Cardiac muscle cell (in vitro differentiated cells and primary cell): ENCODE data around the gene TNFRSF25. TPM values are rescaled to one million over a fixed set of nuclear protein-coding genes. Genes with fewer than 3 reads are reported as not detected.
A peak's percentile ranks its signal among the peaks of the same experiment; 100 is the strongest.

Source experiments
- DNase-seq, 2 donors: peaks; one replicate each; pipeline versions ENCODE4 v3.0.0 to v3.0.0-alpha.2; 2010 to 2017; ENCODE audit warnings: low read depth in 1 of 2, low spot score in 1 of 2
- H3K27ac ChIP-seq: fragments of 200-600 bp; sonication (generic); 2 replicates; pipeline ENCODE4 v1.5.1; 2016
- H3K27me3 ChIP-seq: fragments of 200-600 bp; sonication (generic); 2 replicates; pipeline ENCODE4 v1.6.0; 2016; ENCODE audit warnings: control low read depth
- H3K36me3 ChIP-seq: fragments of 200-600 bp; sonication (generic); 2 replicates; pipeline ENCODE4 v1.5.1; 2016; ENCODE audit warnings: control low read depth
- H3K4me1 ChIP-seq: fragments of 200-600 bp; sonication (generic); 2 replicates; pipeline ENCODE4 v1.8.1; 2017; ENCODE audit warnings: low read depth, mild to moderate bottlenecking, mixed run types
- H3K4me3 ChIP-seq: fragments of 200-600 bp; sonication (generic); 2 replicates; pipeline ENCODE4 v1.5.1; 2016; ENCODE audit warnings: mild to moderate bottlenecking
- H3K9me3 ChIP-seq: fragments of 200-600 bp; sonication (generic); 2 replicates; pipeline ENCODE4 v1.5.1; 2017; ENCODE audit warnings: low read depth, mild to moderate bottlenecking, control low read depth
- polyA plus RNA-seq: library from polyadenylated mRNA; unstranded; fragments of >200 nt; fragmentation: Nextera tagmentation; extraction: Ambion mirVana; gene quantifications from 2 replicates; pipeline ENCODE4 v1.2.1, GENCODE V29; 2016
- total RNA-seq: library from RNA; depleted of rRNA; stranded (reverse); fragments of >200 nt; gene quantifications from 2 replicates; pipeline ENCODE4 v1.2.3, GENCODE V29; 2016
- TF ChIP-seq, protein P1 (sequence below): IDR thresholded peaks from 2 replicates; pipeline ENCODE4 v1.5.1; 2012; ENCODE audit warnings: low read depth, mild to moderate bottlenecking, low read length

TNFRSF25 gene
- total and polyA plus RNA-seq, 2 experiments from 2014 or later, result 11.8 to 31.4 TPM

DNA sequence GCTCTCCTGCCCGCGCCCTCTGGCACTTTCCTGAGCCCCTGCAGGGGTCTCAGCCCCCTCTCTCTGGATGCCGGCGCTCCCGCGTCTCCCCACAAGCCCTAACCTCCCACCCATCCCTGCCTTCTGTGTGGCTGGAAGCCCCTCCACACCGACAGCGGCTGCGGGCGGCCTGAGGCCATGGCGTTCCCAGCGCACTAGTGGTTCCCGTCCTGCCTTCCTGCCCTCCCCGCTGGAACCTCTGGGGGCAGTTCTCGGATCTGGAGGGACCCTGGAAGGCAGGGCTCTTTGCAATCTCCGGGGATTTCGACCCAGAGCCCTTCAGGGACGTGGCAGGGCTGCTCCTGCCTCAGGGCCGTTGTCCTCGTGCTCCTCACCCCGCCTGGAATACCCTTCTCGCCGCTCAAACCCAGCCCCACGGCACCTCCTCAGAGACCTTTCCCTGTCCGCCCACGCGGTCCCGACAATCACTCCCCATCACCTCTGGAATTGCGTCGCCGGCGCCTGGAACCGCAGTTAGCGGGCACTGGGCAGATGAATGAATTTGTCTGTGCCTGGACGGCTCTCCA, 41.9 kb downstream of the TNFRSF25 start:
- Histone ChIP-seq H3K36me3 (no peaks in the 10 kb centered on the region), H3K27me3 (peaks cover 88% of the 10 kb centered on the region), H3K4me1 (peaks cover 2% of the 10 kb centered on the region), H3K4me3 (no peak overlapping the region), H3K9me3 (no peaks in the 10 kb centered on the region), H3K27ac (no peak overlapping the region)
- TF ChIP-seq, protein P1, sequence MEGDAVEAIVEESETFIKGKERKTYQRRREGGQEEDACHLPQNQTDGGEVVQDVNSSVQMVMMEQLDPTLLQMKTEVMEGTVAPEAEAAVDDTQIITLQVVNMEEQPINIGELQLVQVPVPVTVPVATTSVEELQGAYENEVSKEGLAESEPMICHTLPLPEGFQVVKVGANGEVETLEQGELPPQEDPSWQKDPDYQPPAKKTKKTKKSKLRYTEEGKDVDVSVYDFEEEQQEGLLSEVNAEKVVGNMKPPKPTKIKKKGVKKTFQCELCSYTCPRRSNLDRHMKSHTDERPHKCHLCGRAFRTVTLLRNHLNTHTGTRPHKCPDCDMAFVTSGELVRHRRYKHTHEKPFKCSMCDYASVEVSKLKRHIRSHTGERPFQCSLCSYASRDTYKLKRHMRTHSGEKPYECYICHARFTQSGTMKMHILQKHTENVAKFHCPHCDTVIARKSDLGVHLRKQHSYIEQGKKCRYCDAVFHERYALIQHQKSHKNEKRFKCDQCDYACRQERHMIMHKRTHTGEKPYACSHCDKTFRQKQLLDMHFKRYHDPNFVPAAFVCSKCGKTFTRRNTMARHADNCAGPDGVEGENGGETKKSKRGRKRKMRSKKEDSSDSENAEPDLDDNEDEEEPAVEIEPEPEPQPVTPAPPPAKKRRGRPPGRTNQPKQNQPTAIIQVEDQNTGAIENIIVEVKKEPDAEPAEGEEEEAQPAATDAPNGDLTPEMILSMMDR, result no peak
- no peak for DNase-seq

DNA sequence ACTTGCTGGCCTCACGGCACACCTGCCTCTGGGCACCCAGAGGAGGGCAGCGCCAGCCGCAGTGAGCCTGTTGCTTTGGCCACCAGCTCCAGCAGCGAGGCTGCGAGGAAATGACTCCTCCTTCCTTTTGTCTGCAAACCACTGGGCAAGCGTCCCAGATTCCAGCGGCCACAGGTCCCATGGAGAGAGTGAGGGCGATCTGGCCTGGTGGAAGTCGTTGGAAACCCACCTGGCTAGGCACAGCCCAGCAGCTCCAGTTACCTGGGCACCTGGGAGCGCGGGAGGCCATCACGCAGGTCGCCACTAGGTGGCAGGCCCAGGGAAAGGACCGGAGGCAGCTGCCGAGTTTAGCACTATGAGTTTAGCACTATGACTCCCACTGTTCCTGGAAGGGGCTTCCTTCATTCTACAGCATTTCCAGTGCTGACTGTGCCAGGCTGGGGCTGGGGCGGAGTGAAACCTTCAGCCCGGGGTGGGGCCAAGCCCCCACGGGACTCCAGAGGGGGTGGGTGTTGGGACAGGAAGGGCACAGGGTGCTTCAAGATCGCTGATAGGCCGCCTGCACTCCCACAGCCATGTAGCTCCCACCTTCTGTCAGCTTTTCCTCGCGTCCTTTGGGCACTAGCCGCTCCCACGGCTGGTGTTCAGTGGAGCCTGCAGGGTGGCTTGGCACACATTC, 42.5 kb downstream of the TNFRSF25 start:
- H3K27ac ChIP-seq, result no peak overlapping the region
- peaks cover 95% of the 10 kb centered on the region for H3K27me3 ChIP-seq
- DNase-seq, result peak; percentile 49 to 71
- H3K4me1 ChIP-seq, result peaks cover 2% of the 10 kb centered on the region
- no peaks in the 10 kb centered on the region for H3K36me3 ChIP-seq
- TF ChIP-seq, protein P1, result peak; percentile 83
- H3K4me3 ChIP-seq, result no peak overlapping the region
- no peaks in the 10 kb centered on the region for H3K9me3 ChIP-seq

DNA sequence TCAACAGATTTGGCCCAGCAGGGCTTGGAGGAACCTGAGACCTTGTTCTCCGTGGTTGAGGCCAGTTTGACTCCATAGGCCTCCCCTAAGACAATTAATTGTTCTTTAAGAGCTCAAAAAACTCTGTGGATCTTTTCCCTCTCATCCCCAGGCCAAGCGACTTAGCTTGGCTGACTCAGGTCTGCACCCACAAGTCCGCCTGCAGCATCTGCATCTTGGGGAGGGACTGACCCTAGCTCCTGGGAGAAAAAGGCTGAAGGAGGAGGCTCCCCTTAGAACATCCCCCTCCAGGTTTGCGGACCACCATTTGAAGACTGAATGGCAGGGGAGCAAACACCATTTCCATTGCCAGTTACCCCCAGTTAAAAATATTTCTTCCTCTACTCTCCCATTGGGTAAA, 44.7 kb downstream of the TNFRSF25 start:
- Histone ChIP-seq H3K36me3 (no peaks in the 10 kb centered on the region), H3K27me3 (peaks cover 100% of the 10 kb centered on the region), H3K4me1 (peaks cover 2% of the 10 kb centered on the region), H3K9me3 (no peaks in the 10 kb centered on the region), H3K27ac (no peak overlapping the region), H3K4me3 (no peak overlapping the region)
- TF ChIP-seq, protein P1, result no peak
- DNase-seq, result no peak

DNA sequence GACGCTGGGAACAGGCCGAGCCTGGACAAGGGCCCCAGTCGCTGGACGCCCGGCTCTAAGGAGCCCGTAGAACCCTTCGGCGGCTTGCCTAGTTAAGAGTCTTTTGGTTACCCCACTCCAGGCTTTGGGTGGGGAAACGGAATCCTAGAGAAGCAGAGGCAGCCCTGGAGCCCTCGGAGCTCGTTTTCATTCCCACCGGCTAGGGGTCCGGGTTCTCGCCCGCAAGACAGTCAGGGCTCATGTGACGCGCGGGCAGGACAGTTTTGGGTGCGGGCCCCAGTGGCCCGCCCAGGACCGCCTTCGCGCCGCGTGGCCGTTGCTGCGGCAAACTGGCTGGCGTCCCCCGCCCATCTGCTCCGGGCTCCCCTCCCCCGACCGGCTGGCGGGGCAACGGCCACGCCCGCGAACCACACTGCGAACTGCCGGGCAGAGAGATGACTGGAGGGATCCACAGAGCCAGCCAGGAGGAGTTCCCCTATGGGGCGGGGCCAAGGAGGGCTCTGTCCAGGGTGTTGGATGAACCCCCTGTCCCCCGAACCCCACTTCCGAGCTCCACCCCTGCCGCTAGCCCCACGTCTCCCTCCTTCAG, 45.4 kb downstream of the TNFRSF25 start:
- Histone ChIP-seq H3K36me3 (no peaks in the 10 kb centered on the region), H3K4me3 (no peak overlapping the region), H3K9me3 (no peaks in the 10 kb centered on the region), H3K4me1 (peaks cover 2% of the 10 kb centered on the region), H3K27ac (no peak overlapping the region), H3K27me3 (peaks cover 100% of the 10 kb centered on the region)
- TF ChIP-seq, protein P1, result no peak
- DNase-seq, result no peak

DNA sequence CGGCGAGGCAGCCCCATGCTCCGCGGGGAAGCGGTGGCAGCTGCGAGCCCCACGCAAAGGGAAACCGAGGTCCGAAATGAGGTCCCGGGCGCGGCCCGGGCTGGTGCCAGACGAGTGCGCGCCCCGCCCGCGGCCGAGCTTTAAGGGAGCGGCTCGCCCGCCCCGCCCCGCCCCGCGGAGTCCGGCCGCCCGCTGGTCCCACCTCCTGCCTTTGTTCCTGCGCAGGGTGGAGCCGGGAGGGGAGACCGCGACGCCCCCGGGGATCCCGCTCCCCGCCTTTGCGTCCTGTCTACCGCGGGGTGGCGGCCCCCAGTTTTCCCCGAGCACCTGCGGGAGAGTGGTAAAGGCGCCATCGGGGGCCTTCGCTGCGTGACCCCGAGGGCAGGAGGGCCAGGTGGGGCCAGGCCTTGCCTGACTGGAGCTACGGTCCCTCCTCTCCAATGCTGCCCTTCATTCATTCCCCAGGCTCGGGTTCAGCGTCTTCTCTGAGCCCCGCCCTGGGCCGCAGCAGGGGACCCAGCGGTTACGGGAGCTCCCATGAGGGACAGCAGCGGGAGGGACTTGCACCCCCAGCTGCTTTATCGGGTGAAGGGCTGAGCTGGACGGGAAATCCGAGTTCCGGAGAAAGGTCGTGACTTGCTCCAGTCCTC, 46.0 kb downstream of the TNFRSF25 start, which contains the start of gene HES2:
TSS of gene HES2 (minus strand) at position 116 of the 650 bp plus-strand sequence. CDS start at position 17, 99 bp downstream.
- Histone ChIP-seq H3K27me3 (peaks cover 100% of the 10 kb centered on the region), H3K4me1 (peaks cover 2% of the 10 kb centered on the region), H3K36me3 (no peaks in the 10 kb centered on the region), H3K9me3 (no peaks in the 10 kb centered on the region), H3K27ac (no peak within 1 kb of the TSS), H3K4me3 (peak within 1 kb of the TSS; percentile 20)
- TF ChIP-seq, protein P1, result no peak
- DNase-seq, result no peak
